Measurements from ENCODE around the gene VENTX.

VENTX gene

GRCh38 chr10:133253361-133253955 is 15.8 kb downstream of the VENTX start:
- no peak for DNase-seq (ENCODE audit: extremely low read depth, low read depth)
- TF ChIP-seq, protein P1, sequence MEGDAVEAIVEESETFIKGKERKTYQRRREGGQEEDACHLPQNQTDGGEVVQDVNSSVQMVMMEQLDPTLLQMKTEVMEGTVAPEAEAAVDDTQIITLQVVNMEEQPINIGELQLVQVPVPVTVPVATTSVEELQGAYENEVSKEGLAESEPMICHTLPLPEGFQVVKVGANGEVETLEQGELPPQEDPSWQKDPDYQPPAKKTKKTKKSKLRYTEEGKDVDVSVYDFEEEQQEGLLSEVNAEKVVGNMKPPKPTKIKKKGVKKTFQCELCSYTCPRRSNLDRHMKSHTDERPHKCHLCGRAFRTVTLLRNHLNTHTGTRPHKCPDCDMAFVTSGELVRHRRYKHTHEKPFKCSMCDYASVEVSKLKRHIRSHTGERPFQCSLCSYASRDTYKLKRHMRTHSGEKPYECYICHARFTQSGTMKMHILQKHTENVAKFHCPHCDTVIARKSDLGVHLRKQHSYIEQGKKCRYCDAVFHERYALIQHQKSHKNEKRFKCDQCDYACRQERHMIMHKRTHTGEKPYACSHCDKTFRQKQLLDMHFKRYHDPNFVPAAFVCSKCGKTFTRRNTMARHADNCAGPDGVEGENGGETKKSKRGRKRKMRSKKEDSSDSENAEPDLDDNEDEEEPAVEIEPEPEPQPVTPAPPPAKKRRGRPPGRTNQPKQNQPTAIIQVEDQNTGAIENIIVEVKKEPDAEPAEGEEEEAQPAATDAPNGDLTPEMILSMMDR (IDR thresholded peaks at IDR 0.05; ENCODE audit: low read depth, low read length): no peak

DNA sequence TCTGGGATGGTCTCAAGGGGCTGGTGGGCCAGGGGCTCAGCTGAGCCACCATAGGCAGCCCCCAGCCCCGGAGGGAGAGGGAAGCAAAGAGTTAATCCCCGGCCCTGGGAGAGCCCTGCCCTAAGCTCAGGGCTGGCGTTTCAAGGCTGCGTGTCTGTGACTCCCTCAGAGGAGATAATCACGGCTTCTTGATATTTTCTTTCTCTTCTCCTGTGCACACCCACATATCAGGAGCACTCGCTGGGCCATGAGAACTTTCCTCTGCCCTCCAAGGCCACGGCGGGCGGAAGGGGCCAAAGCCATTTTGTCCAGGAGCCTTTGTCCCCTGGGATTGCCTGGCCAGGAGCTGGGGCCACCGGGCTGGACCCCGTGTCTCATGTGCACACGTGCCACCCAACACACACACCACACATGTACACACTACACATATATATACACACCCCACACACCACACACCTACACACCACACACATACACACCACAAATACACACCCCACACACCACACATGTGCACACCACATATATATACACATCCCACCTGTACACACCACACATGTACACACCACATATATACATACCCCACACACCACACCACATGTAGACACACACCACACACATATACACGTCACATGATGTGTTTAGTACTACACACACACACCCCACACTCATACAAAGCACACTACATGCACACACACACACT is 16.9 kb downstream of the VENTX start:
- TF ChIP-seq, protein P1 (IDR thresholded peaks at IDR 0.05; ENCODE audit: low read depth, low read length): no peak
- no peak for DNase-seq (ENCODE audit: extremely low read depth, low read depth)

DNA sequence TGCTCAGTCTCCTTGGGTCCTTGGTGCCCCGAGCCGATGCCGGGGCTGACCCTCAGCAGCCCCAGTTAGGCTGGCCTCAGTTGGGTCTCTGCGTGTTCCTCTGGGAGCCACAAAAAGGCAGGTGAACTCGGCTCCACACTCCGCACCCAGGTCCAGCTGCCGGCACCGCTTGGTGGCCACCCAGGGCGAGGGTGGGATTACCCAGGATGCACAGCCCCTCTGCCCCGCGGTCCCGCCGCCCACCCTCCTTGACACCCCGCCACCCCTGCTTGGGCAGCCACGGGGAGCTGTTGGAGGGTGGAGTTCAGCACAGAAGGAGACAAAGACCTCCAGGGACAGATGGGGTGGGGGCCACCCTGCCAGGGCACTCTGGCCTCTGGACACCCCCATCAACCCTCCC is 17.7 kb downstream of the VENTX start:
- TF ChIP-seq, protein P1 (IDR thresholded peaks at IDR 0.05; ENCODE audit: low read depth, low read length): no peak
- DNase-seq (ENCODE audit: extremely low read depth, low read depth): no peak

DNA sequence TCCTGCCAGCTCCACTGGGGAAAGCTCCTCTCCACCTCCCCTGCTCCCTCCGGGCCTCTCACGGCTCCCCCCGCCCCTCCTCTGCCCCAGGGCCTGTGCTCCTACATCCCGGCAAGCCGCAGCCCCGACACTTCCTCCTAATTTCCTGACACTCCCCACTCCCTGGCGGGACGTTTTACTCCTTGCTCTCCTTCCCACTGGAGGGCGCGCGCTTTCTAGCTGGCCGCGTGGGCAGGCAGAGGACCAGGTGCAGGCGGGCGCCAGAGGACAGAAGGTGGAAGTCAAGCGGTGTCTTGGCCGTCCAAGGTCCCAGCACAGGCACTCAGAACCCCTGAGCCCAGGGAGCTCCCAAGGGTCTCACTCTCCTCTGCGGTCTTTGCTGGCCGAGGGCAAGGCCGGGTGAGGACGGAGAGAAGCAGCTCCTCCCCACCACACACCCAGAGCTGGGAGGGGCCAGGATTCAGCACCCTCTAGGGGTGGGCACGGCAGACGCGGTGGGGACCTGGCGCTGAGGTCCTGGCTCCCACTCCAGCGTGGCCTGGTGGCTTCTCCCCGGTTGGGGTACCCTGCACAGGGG is 19.9 kb downstream of the VENTX start:
- TF ChIP-seq, protein P1 (IDR thresholded peaks at IDR 0.05; ENCODE audit: low read depth, low read length): peak; percentile 10; the same call in 1 of the 2 replicates
- no peak for DNase-seq (ENCODE audit: extremely low read depth, low read depth)

DNA sequence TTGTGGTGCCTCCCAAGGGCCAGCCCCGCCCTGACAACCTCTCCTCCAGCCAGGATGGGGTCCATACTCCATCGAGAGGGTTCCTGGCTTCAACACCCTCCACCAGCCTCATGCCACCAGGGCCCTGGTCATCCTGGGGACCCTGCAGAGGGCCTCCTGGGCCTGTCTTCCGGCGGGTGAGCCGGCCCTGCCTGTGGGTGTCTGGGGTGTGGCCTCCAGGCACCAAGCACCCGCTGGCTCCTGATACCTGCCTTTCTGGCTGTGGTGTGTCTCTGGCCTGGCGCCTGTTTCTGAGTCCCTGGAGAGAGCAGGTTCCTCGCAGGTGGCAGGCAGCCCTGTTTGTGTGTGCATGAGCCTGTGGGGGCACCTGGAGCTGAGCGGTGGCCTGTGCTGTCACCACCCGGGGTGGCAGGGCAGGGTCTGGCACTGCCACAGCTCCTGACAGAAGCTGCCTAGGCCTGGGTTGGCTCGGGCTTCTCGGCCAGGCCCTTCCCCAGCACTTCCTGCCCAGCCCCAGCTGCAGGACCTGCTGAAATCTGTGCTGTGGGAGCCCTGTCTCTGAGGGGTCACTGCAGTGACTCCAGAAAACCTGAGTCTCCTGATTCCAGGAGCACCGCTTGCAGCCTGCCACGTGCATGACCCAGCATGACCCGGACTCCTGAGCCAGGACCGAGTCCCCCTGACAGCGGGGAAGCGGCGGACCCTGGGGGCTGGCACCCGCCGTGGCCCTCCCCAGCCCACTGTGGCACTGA is 20.6 kb downstream of the VENTX start:
- no peak for DNase-seq (ENCODE audit: extremely low read depth, low read depth)
- TF ChIP-seq, protein P1 (IDR thresholded peaks at IDR 0.05; ENCODE audit: low read depth, low read length): no peak

DNA sequence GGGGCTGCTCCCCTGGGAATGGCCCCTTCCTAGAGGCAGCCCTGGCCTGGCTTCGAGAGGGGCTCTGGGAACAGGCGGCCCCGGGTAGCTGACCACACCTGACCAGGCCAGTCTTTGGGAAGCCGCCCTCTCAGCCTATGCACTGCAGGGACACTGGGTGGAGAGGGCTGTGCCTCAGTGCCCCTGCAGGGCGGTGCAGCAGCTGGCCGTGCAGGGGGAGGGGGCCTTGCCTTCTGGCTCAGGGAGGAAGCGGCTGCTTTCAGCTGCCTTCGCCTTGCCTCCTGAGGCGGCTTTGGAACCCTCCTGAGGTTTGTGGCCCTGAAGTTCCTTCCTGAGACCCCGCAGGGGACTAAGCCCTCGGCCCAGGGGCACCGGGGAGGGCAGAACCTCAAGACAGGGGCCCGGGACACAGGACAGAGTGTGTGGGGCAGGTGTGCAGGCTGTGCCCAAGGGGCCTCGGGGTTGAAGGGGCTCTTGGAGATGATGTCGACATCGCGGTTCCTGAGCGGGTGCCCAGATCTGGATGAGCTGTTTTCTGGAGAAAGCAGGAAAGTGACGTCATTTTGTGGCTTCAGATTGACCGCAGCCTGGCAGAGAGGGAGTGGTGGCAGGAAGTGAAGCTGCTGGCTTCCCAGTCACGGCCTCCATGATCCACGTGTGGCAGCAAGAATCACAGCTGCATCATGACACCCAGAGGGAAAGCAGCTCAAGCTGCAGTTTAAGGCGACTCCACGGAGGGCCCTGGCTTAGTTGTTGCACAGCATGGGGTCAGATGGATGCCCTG is 21.4 kb downstream of the VENTX start:
- DNase-seq (ENCODE audit: extremely low read depth, low read depth): peak; percentile 97

More for the DNA sequence above, 21.4 kb downstream of the VENTX start:
- TF ChIP-seq, protein P1 (IDR thresholded peaks at IDR 0.05; ENCODE audit: low read depth, low read length): no peak
